ENCODE measurements around the gene PXMP4.
"Not testable (repeated sequence)": the region's sequence is repeated elsewhere in the genome, so short reads cannot be mapped to it uniquely, and the experiment has no call there.

PXMP4 gene

DNA sequence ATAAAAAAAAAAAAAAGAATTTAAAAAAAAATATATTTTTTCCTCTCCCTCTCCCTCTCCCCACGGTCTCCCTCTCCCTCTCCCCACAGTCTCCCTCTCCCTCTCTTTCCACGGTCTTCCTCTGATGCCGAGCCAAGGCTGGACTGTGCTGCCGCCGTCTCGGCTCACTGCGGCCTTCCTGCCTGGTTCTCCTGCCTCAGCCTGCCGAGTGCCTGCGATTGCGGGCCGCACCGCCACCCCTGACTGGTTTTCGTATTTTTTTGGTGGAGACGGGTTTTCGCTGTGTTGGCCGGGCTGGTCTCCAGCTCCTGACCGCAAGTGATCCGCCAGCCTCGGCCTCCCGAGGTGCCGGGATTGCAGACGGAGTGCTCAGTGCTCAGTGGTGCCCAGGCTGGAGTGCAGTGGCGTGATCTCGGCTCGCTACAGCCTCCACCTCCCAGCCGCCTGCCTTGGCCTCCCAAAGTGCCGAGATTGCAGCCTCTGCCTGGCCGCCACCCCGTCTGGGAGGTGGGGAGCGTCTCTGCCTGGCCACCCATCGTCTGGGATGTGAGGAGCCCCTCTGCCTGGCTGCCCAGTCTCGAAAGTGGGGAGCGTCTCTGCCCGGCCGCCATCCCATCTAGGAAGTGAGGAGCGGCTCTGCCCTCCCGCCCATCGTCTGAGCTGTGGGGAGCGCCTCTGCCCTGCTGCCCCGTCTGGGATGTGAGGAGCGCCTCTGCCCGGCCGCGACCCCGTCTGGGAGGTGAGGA lies 19.2 kb downstream of the PXMP4 start:
- H3K9ac ChIP-seq (ENCODE audit: low read depth, low read length); H3K36me3 ChIP-seq (ENCODE audit: insufficient read depth, low read depth, low read length); H3K4me1 ChIP-seq (ENCODE audit: insufficient read depth, low read length); H3K27ac ChIP-seq (ENCODE audit: low read length); H3K27me3 ChIP-seq (ENCODE audit: insufficient read depth, low read length); H3K4me3 ChIP-seq (ENCODE audit: low read length): not testable (repeated sequence)
- peaks cover 12% of the 10 kb centered on the region for H3K9me3 ChIP-seq (ENCODE audit: insufficient read depth, low read depth, low read length)

DNA sequence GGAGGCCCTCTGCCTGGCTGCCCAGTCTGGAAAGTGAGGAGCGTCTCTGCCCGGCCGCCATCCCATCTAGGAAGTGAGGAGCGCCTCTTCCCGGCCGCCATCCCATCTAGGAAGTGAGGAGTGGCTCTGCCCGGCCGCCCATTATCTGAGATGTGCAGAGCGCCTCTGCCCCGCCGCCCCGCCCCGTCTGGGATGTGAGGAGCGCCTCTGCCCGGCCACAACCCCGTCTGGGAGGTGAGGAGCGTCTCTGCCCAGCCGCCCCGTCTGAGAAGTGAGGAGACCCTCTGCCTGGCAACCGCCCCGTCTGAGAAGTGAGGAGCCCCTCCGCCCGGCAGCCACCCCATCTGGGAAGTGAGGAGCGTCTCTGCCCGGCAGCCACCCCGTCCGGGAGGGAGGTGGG lies 21.1 kb downstream of the PXMP4 start:
- not testable (repeated sequence) for H3K9ac ChIP-seq (ENCODE audit: low read depth, low read length); H3K4me3 ChIP-seq (ENCODE audit: low read length); H3K36me3 ChIP-seq (ENCODE audit: insufficient read depth, low read depth, low read length); H3K4me1 ChIP-seq (ENCODE audit: insufficient read depth, low read length); H3K27me3 ChIP-seq (ENCODE audit: insufficient read depth, low read length); H3K27ac ChIP-seq (ENCODE audit: low read length)
- peaks cover 12% of the 10 kb centered on the region for H3K9me3 ChIP-seq (ENCODE audit: insufficient read depth, low read depth, low read length)

- H3K4me3 ChIP-seq (ENCODE audit: low read length): no peak overlapping the region
- no peak overlapping the region for H3K27ac ChIP-seq (ENCODE audit: low read length)
- H3K4me1 ChIP-seq (ENCODE audit: insufficient read depth, low read length): peaks cover 8% of the 10 kb centered on the region; the same call in 1 of the 2 replicates
- H3K36me3 ChIP-seq (ENCODE audit: insufficient read depth, low read depth, low read length): no peaks in the 10 kb centered on the region
- no peak overlapping the region for H3K9ac ChIP-seq (ENCODE audit: low read depth, low read length)
- H3K9me3 ChIP-seq (ENCODE audit: insufficient read depth, low read depth, low read length): peaks cover 5% of the 10 kb centered on the region
- H3K27me3 ChIP-seq (ENCODE audit: insufficient read depth, low read length): no peaks in the 10 kb centered on the region
Observed at GRCh38 chr20:33697129-33697528, 23.0 kb downstream of the PXMP4 start.

DNA sequence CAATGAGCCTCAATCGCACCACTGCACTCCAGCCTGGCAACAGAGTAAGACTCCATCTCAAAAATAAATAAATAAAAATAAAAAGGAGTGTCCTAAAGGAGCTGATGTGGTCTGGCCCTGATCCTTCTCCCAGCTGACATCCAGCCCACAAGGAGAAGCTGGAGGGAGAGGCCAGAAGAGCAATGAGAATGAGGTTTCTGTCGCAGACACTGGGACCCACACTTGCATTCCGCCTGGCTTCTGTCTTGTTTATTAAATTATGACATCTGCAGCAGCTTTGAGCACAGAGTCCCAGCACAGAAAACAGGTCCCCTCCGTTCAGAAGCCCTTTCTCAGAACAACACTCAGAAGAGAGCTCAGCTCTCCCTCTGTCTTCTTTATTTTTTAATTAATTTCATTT lies 23.7 kb downstream of the PXMP4 start:
- no peaks in the 10 kb centered on the region for H3K9me3 ChIP-seq (ENCODE audit: insufficient read depth, low read depth, low read length)
- H3K27ac ChIP-seq (ENCODE audit: low read length): no peak overlapping the region
- H3K4me3 ChIP-seq (ENCODE audit: low read length): no peak overlapping the region
- no peak overlapping the region for H3K9ac ChIP-seq (ENCODE audit: low read depth, low read length)
- peaks cover 8% of the 10 kb centered on the region; the same call in 1 of the 2 replicates for H3K4me1 ChIP-seq (ENCODE audit: insufficient read depth, low read length)
- no peaks in the 10 kb centered on the region for H3K27me3 ChIP-seq (ENCODE audit: insufficient read depth, low read length)
- H3K36me3 ChIP-seq (ENCODE audit: insufficient read depth, low read depth, low read length): no peaks in the 10 kb centered on the region

- Histone ChIP-seq H3K9ac (ENCODE audit: low read depth, low read length) (no peak overlapping the region), H3K36me3 (ENCODE audit: insufficient read depth, low read depth, low read length) (no peaks in the 10 kb centered on the region), H3K27ac (ENCODE audit: low read length) (no peak overlapping the region), H3K4me1 (ENCODE audit: insufficient read depth, low read length) (peaks cover 8% of the 10 kb centered on the region; the same call in 1 of the 2 replicates), H3K9me3 (ENCODE audit: insufficient read depth, low read depth, low read length) (no peaks in the 10 kb centered on the region), H3K4me3 (ENCODE audit: low read length) (no peak overlapping the region), H3K27me3 (ENCODE audit: insufficient read depth, low read length) (peaks cover 5% of the 10 kb centered on the region; the same call in 1 of the 2 replicates)
Observed at GRCh38 chr20:33694639-33695012, 25.5 kb downstream of the PXMP4 start.

- Histone ChIP-seq H3K9ac (ENCODE audit: low read depth, low read length) (no peak overlapping the region), H3K4me3 (ENCODE audit: low read length) (no peak overlapping the region), H3K27ac (ENCODE audit: low read length) (no peak overlapping the region), H3K9me3 (ENCODE audit: insufficient read depth, low read depth, low read length) (no peaks in the 10 kb centered on the region), H3K36me3 (ENCODE audit: insufficient read depth, low read depth, low read length) (no peaks in the 10 kb centered on the region), H3K4me1 (ENCODE audit: insufficient read depth, low read length) (peaks cover 8% of the 10 kb centered on the region; the same call in 1 of the 2 replicates), H3K27me3 (ENCODE audit: insufficient read depth, low read length) (peaks cover 11% of the 10 kb centered on the region; the same call in 1 of the 2 replicates)
Observed at GRCh38 chr20:33693741-33694638, 26.1 kb downstream of the PXMP4 start.

DNA sequence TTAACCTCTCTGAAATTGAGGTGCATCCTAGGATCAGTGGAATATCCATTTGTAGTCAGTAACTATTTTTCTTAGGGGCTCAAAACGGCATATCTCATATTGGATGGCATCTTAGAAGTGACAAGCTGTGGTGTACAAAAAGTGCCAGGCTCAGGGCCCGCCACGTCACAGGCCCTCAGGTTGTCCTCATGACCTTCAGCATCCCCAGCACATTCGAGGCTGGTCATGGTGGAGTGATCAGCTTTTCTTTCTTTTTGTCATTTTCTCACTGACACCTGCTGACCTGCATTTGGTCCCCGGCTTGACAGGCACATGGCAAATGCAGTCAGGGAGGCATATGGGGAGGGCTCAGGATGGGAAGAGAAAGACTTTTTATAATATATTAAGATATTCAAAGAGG lies 26.8 kb downstream of the PXMP4 start:
- Histone ChIP-seq H3K27me3 (ENCODE audit: insufficient read depth, low read length) (peaks cover 16% of the 10 kb centered on the region; the same call in 1 of the 2 replicates), H3K4me1 (ENCODE audit: insufficient read depth, low read length) (peaks cover 8% of the 10 kb centered on the region; the same call in 1 of the 2 replicates), H3K4me3 (ENCODE audit: low read length) (no peak overlapping the region), H3K9ac (ENCODE audit: low read depth, low read length) (no peak overlapping the region), H3K36me3 (ENCODE audit: insufficient read depth, low read depth, low read length) (no peaks in the 10 kb centered on the region), H3K9me3 (ENCODE audit: insufficient read depth, low read depth, low read length) (no peaks in the 10 kb centered on the region), H3K27ac (ENCODE audit: low read length) (no peak overlapping the region)

DNA sequence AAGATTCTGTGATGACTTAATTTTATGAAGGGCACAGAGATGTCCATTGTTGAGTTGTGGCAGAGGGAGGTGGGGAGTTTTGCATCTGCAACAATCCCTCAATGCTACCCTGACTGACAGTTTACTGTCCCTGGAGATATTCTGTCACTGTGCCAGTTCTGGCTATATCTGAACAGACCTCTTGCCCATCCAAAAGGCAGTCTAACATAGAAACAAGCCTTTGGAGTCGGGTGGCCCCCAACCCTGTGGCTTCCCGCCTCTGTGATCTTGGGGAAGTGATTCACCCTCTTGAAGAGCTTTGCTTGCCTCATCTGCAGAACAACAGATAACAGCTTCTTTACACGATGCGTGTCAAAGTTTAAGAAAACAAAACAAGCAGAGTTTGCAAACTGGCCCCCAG lies 30.1 kb downstream of the PXMP4 start:
- H3K27ac ChIP-seq (ENCODE audit: low read length): no peak overlapping the region
- no peaks in the 10 kb centered on the region for H3K9me3 ChIP-seq (ENCODE audit: insufficient read depth, low read depth, low read length)
- peaks cover 17% of the 10 kb centered on the region; the same call in 1 of the 2 replicates for H3K27me3 ChIP-seq (ENCODE audit: insufficient read depth, low read length)
- no peak overlapping the region for H3K9ac ChIP-seq (ENCODE audit: low read depth, low read length)
- H3K4me1 ChIP-seq (ENCODE audit: insufficient read depth, low read length): peaks cover 11% of the 10 kb centered on the region; the same call in 1 of the 2 replicates
- no peaks in the 10 kb centered on the region for H3K36me3 ChIP-seq (ENCODE audit: insufficient read depth, low read depth, low read length)
- H3K4me3 ChIP-seq (ENCODE audit: low read length): no peak overlapping the region

- no peak overlapping the region for H3K9ac ChIP-seq (ENCODE audit: low read depth, low read length)
Observed at GRCh38 chr20:33689493-33689892, 30.6 kb downstream of the PXMP4 start.

GRCh38 chr20:33688938-33689424 lies 31.1 kb downstream of the PXMP4 start:
- Histone ChIP-seq H3K4me1 (ENCODE audit: insufficient read depth, low read length) (peaks cover 14% of the 10 kb centered on the region; the same call in 1 of the 2 replicates), H3K27ac (ENCODE audit: low read length) (no peak overlapping the region), H3K36me3 (ENCODE audit: insufficient read depth, low read depth, low read length) (no peaks in the 10 kb centered on the region), H3K9me3 (ENCODE audit: insufficient read depth, low read depth, low read length) (no peaks in the 10 kb centered on the region), H3K9ac (ENCODE audit: low read depth, low read length) (no peak overlapping the region), H3K27me3 (ENCODE audit: insufficient read depth, low read length) (peaks cover 17% of the 10 kb centered on the region; the same call in 1 of the 2 replicates), H3K4me3 (ENCODE audit: low read length) (no peak overlapping the region)

More at GRCh38 chr20:33689493-33689892, 30.6 kb downstream of the PXMP4 start:
- Histone ChIP-seq H3K4me3 (ENCODE audit: low read length) (no peak overlapping the region), H3K27ac (ENCODE audit: low read length) (no peak overlapping the region), H3K27me3 (ENCODE audit: insufficient read depth, low read length) (peaks cover 17% of the 10 kb centered on the region; the same call in 1 of the 2 replicates), H3K9me3 (ENCODE audit: insufficient read depth, low read depth, low read length) (no peaks in the 10 kb centered on the region), H3K4me1 (ENCODE audit: insufficient read depth, low read length) (peaks cover 11% of the 10 kb centered on the region; the same call in 1 of the 2 replicates), H3K36me3 (ENCODE audit: insufficient read depth, low read depth, low read length) (no peaks in the 10 kb centered on the region)

- Histone ChIP-seq H3K9ac (ENCODE audit: low read depth, low read length) (no peak overlapping the region), H3K27me3 (ENCODE audit: insufficient read depth, low read length) (peaks cover 17% of the 10 kb centered on the region; the same call in 1 of the 2 replicates), H3K4me3 (ENCODE audit: low read length) (no peak overlapping the region), H3K9me3 (ENCODE audit: insufficient read depth, low read depth, low read length) (no peaks in the 10 kb centered on the region), H3K36me3 (ENCODE audit: insufficient read depth, low read depth, low read length) (no peaks in the 10 kb centered on the region), H3K27ac (ENCODE audit: low read length) (no peak overlapping the region), H3K4me1 (ENCODE audit: insufficient read depth, low read length) (peaks cover 9% of the 10 kb centered on the region; the same call in 1 of the 2 replicates)
Observed at GRCh38 chr20:33687993-33688937, 31.8 kb downstream of the PXMP4 start.

All from iPS-20b (cell line).